Measurements from ENCODE around the gene PVR.
"Not testable (repeated sequence)": the region's sequence is repeated elsewhere in the genome, so short reads cannot be mapped to it uniquely, and the experiment has no call there.

Gene PVR

GRCh38 chr19:44698492-44699201, 54.9 kb downstream of the PVR start, which contains the start of gene CEACAM16:
Gene CEACAM16, plus strand, starts transcription at chr19:44699151. Its CDS starts 2,306 bp downstream, at chr19:44701457.
- no peak for DNase-seq (ENCODE audit: low read depth in 2 of 2)

- DNase-seq (ENCODE audit: low read depth in 2 of 2), result no peak
Measured at GRCh38 chr19:44700547-44700946, 56.8 kb downstream of the PVR start.

GRCh38 chr19:44701228-44701627, 57.5 kb downstream of the PVR start:
- DNase-seq (ENCODE audit: low read depth in 2 of 2), result no peak

- DNase-seq (ENCODE audit: low read depth in 2 of 2), result no peak
Measured at GRCh38 chr19:44702551-44703176, 59.0 kb downstream of the PVR start.

GRCh38 chr19:44703336-44704078, 59.8 kb downstream of the PVR start:
- DNase-seq (ENCODE audit: low read depth in 2 of 2), result no peak

GRCh38 chr19:44704982-44705381, 61.3 kb downstream of the PVR start:
- DNase-seq (ENCODE audit: low read depth in 2 of 2), result no peak

GRCh38 chr19:44705502-44706010, 61.8 kb downstream of the PVR start:
- no peak for DNase-seq (ENCODE audit: low read depth in 2 of 2)

- no peak for DNase-seq (ENCODE audit: low read depth in 2 of 2)
Measured at GRCh38 chr19:44706506-44707236, 63.0 kb downstream of the PVR start.

- DNase-seq (ENCODE audit: low read depth in 2 of 2), result no peak
Measured at GRCh38 chr19:44707794-44708193, 64.1 kb downstream of the PVR start.

- no peak for DNase-seq (ENCODE audit: low read depth in 2 of 2)
Measured at GRCh38 chr19:44708940-44709339, 65.2 kb downstream of the PVR start.

GRCh38 chr19:44709434-44710266, 65.9 kb downstream of the PVR start:
- DNase-seq (ENCODE audit: low read depth in 2 of 2), result not testable (repeated sequence)

- no peak for DNase-seq (ENCODE audit: low read depth in 2 of 2)
Measured at GRCh38 chr19:44710483-44710882, 66.8 kb downstream of the PVR start.

GRCh38 chr19:44712864-44713515, 69.3 kb downstream of the PVR start:
- DNase-seq (ENCODE audit: low read depth in 2 of 2), result no peak

Measured in stimulated activated CD4-positive, alpha-beta T cell treated with anti-CD3 and anti-CD28 coated beads, Interleukin-1b, Interleukin-23, amount 100 ng/mL, for 1 hour (primary cell).